A549 (cell line): ENCODE measurements around the gene SPTSSA. TPM values are rescaled to one million over a fixed set of nuclear protein-coding genes. Genes with fewer than 3 reads are reported as not detected.

Experiments
- ATAC-seq, 2 experiments: fragments of 200-7000 bp in 1 of 2; fragments of >200 bp in 1 of 2; cut with Nextera tagmentation in 1 of 2; cut with Tn5 transposase in 1 of 2; 3 replicates each; pipeline versions ENCODE4 v1.8.0 to v1.9.1; 2018 to 2020; ENCODE audit warnings: mild to moderate bottlenecking in 1 of 2, moderate library complexity in 1 of 2
- CTCF ChIA-PET: fragments of 300-600 bp; sonication (Branson Sonifier 250); formaldehyde crosslinking; extraction: SDS; loops from one replicate; lab custom pipeline; 2021; ENCODE audit warnings: antibody characterized with exemption, inconsistent platforms; lab: Yijun Ruan, JAX
- POLR2A ChIA-PET: fragments of 350-600 bp; formaldehyde crosslinking; extraction: SDS; loops from one replicate; lab custom pipeline; 2021; ENCODE audit warnings: antibody characterized with exemption, inconsistent platforms; lab: Yijun Ruan, JAX
- DNase-seq, 2 experiments: peaks; one replicate each; pipeline versions ENCODE4 v3.0.0 to v3.0.0-alpha.2; 2011 to 2016; ENCODE audit warnings: low read depth in 1 of 2, low spot score in 1 of 2
- FAIRE-seq: peaks from 2 replicates; lab custom pipeline; 2011; peaks lifted over from hg19 to GRCh38; lab: Jason Lieb, UNC
- H3K27ac ChIP-seq, 2 experiments: fragments of >200 bp; sonication (Bioruptor Twin); formaldehyde crosslinking; 3 replicates each; pipeline ENCODE4 v1.5.1; 2016 to 2017
- H3K4me1 ChIP-seq: fragments of >200 bp; sonication (Bioruptor Twin); formaldehyde crosslinking; 3 replicates; pipeline ENCODE4 v1.6.1; 2016
- H3K4me2 ChIP-seq: fragments of >200 bp; sonication (Bioruptor Twin); formaldehyde crosslinking; 3 replicates; pipeline ENCODE4 v1.6.1; 2016
- H3K4me3 ChIP-seq: fragments of >200 bp; sonication (Bioruptor Twin); formaldehyde crosslinking; 3 replicates; pipeline ENCODE4 v1.5.1; 2016
- H3K9me3 ChIP-seq: fragments of >200 bp; sonication (Bioruptor Twin); formaldehyde crosslinking; 3 replicates; pipeline ENCODE4 v1.6.1; 2016
- BHLHE40 ChIP-seq: IDR thresholded peaks from 2 replicates; pipeline ENCODE4 v1.6.1; 2012; ENCODE audit warnings: low read depth, low read length, inconsistent platforms
- CEBPB ChIP-seq, 2 experiments: fragments of >200 bp in 1 of 2; sonication (Bioruptor Twin) in 1 of 2; formaldehyde crosslinking in 1 of 2; IDR thresholded peaks; 2 replicates each; pipeline ENCODE4 v1.6.1; 2012 to 2016
- CHD2 ChIP-seq: fragments of 150-350 bp; IDR thresholded peaks from 2 replicates; pipeline ENCODE4 v1.6.1; 2014; ENCODE audit warnings: low read length; ENCODE audit not compliant: partially characterized antibody
- ESRRA ChIP-seq: fragments of 150-350 bp; IDR thresholded peaks from 2 replicates; pipeline ENCODE4 v1.6.1; 2014; ENCODE audit warnings: mild to moderate bottlenecking, low read length, borderline replicate concordance
- FOSB ChIP-seq: fragments of 250-450 bp; sonication (Bioruptor Pico); IDR thresholded peaks from 2 replicates; pipeline ENCODE4 v1.5.0; 2020; ENCODE audit warnings: mild to moderate bottlenecking, moderate library complexity
- FOSL2 ChIP-seq, 2 experiments: fragments of 450-650 bp in 1 of 2; fragments of >200 bp in 1 of 2; sonication (Bioruptor Twin) in 1 of 2; formaldehyde crosslinking; IDR thresholded peaks; 2 replicates each; pipeline versions ENCODE4 v1.5.0 to v1.6.1; 2016 to 2020; ENCODE audit warnings: mild to moderate bottlenecking in 1 of 2, moderate library complexity in 1 of 2
- HOXB13 ChIP-seq: fragments of 250-450 bp; sonication (Bioruptor Pico); IDR thresholded peaks from 2 replicates; pipeline ENCODE4 v1.5.0; 2020; ENCODE audit warnings: low read depth, mild to moderate bottlenecking, moderate library complexity
- MAFK ChIP-seq: fragments of 450-650 bp; IDR thresholded peaks from 2 replicates; pipeline ENCODE4 v1.6.1; 2014; ENCODE audit not compliant: partially characterized antibody
- MAZ ChIP-seq: fragments of 150-350 bp; IDR thresholded peaks from 2 replicates; pipeline ENCODE4 v1.6.1; 2014; ENCODE audit warnings: antibody characterized with exemption, low read depth, low read length, borderline replicate concordance
- MYC ChIP-seq: IDR thresholded peaks from 2 replicates; pipeline ENCODE4 v1.6.1; 2012; ENCODE audit warnings: mild to moderate bottlenecking, inconsistent platforms, low read length, improper control_type of control experiment, borderline replicate concordance
- NFE2L2 ChIP-seq: fragments of 150-350 bp; conservative IDR thresholded peaks from 2 replicates; pipeline ENCODE4 v1.6.1; 2014; ENCODE audit warnings: low read length
- NPAS2 ChIP-seq: fragments of 250-450 bp; sonication (Bioruptor Pico); IDR thresholded peaks from 2 replicates; pipeline ENCODE4 v1.8.0; 2022; ENCODE audit warnings: mild to moderate bottlenecking, moderate library complexity, borderline replicate concordance
- NR3C1 ChIP-seq: fragments of >200 bp; sonication (Bioruptor Twin); formaldehyde crosslinking; IDR thresholded peaks from 3 replicates; pipeline ENCODE4 v1.6.1; 2017
- PHF8 ChIP-seq: fragments of 200-600 bp; sonication (generic); IDR thresholded peaks from 2 replicates; pipeline ENCODE4 v1.6.1; 2016; ENCODE audit warnings: low read depth, mild to moderate bottlenecking, antibody characterized with exemption, moderate library complexity, borderline replicate concordance
- POLR2A ChIP-seq: IDR thresholded peaks from 2 replicates; pipeline ENCODE4 v1.6.1; 2012; ENCODE audit warnings: mild to moderate bottlenecking, low read length
- RCOR1 ChIP-seq: fragments of 150-350 bp; IDR thresholded peaks from 2 replicates; pipeline ENCODE4 v1.6.1; 2014; ENCODE audit warnings: antibody characterized with exemption, low read length, low read depth
- RNF2 ChIP-seq: fragments of 200-600 bp; sonication (generic); IDR thresholded peaks from 2 replicates; pipeline ENCODE4 v1.6.1; 2016; ENCODE audit warnings: low read depth, mild to moderate bottlenecking, antibody characterized with exemption, moderate library complexity, borderline replicate concordance
- SREBF2 ChIP-seq: fragments of 450-650 bp; IDR thresholded peaks from 2 replicates; pipeline ENCODE4 v1.6.1; 2014; ENCODE audit warnings: mild to moderate bottlenecking, moderate library complexity
- ZNF302 ChIP-seq: fragments of 250-450 bp; sonication (Bioruptor Pico); IDR thresholded peaks from 2 replicates; pipeline ENCODE4 v1.9.0; 2021; ENCODE audit warnings: inconsistent platforms, mild to moderate bottlenecking, moderate library complexity
- ZSCAN20 ChIP-seq: fragments of 250-450 bp; sonication (Bioruptor Pico); IDR thresholded peaks from 2 replicates; pipeline ENCODE4 v1.8.0; 2022; ENCODE audit warnings: mild to moderate bottlenecking, moderate library complexity
- WGBS: methylation state at CpG from one replicate; pipeline ENCODE4 v1.1.6; 2017; ENCODE audit errors: missing lambda C conversion rate; 5-methylcytosine and 5-hydroxymethylcytosine counted together
- polyA plus RNA-seq, 4 experiments: library from polyadenylated mRNA; depleted of rRNA in 3 of 4; stranded (reverse); fragments of >200 nt; fragmentation: RNase III in 1 of 4; extraction: RNeasy Plus Mini Kit Qiagen cat#74134 plus additional on column Dnase treatment in 1 of 4; gene quantifications; 2 replicates in 3 of 4; 3 replicates in 1 of 4; pipeline ENCODE4 v1.2.3, GENCODE V29; 2011 to 2017
- TF ChIP-seq, protein P1 (sequence below): IDR thresholded peaks from 2 replicates; pipeline ENCODE4 v1.6.1; 2012; ENCODE audit warnings: low read depth, borderline replicate concordance
- TF ChIP-seq, protein P2 (sequence below): fragments of >200 bp; sonication (Bioruptor Twin); formaldehyde crosslinking; IDR thresholded peaks from 2 replicates; pipeline ENCODE4 v1.6.1; 2016
- TF ChIP-seq, protein P3 (sequence below): fragments of 200-600 bp; sonication (generic); IDR thresholded peaks from 2 replicates; pipeline ENCODE4 v1.6.1; 2016; ENCODE audit warnings: antibody characterized with exemption, mild to moderate bottlenecking, moderate library complexity
- TF ChIP-seq, protein P4 (sequence below): IDR thresholded peaks from 2 replicates; pipeline ENCODE4 v1.6.1; 2012
- TF ChIP-seq, protein P5 (sequence below): fragments of 450-650 bp; IDR thresholded peaks from 2 replicates; pipeline ENCODE4 v1.6.1; 2014; ENCODE audit warnings: antibody characterized with exemption
- TF ChIP-seq, protein P6 (sequence below): fragments of 250-450 bp; sonication (Bioruptor Pico); IDR thresholded peaks from 2 replicates; pipeline ENCODE4 v1.5.0; 2021; ENCODE audit warnings: mild to moderate bottlenecking, moderate library complexity, borderline replicate concordance

Gene SPTSSA
- polyA plus RNA-seq, 2 of the 4 experiments (the other 2 are of a cell fraction): 68.0 to 105 TPM

- TF ChIP-seq RCOR1: no peak
- TF ChIP-seq CHD2: no peak
- TF ChIP-seq NPAS2 (CRISPR knock-in tag): no peak
- no peak for TF ChIP-seq RNF2
- no peak for TF ChIP-seq PHF8
- TF ChIP-seq NR3C1: no peak
Observed at GRCh38 chr14:34439090-34439489, 22.9 kb downstream of the SPTSSA start (continued).

GRCh38 chr14:34438438-34438837, 23.6 kb downstream of the SPTSSA start:
- 93% methylated on average over 4 of the region's 4 CpGs for WGBS
- DNase-seq (no peak), FAIRE-seq (no peak), ATAC-seq (no peak)
- Histone ChIP-seq H3K4me3 (no peak overlapping the region), H3K27ac (peak overlapping the region in 1 of 2 experiments; percentile 77; a peak in 2 of 6 replicates), H3K4me2 (no peak overlapping the region), H3K9me3 (no peaks in the 10 kb centered on the region), H3K4me1 (peaks cover 29% of the 10 kb centered on the region)
- TF ChIP-seq NFE2L2: peak; percentile 45; the same call in 1 of the 2 replicates
- no peak for TF ChIP-seq MAZ
- no peak for TF ChIP-seq PHF8
- no peak for TF ChIP-seq HOXB13 (CRISPR knock-in tag)
- TF ChIP-seq CEBPB (IDR thresholded peaks at IDR 0.05): no peak
- peak; percentile 57 for TF ChIP-seq MAFK
- no peak for TF ChIP-seq MYC
- ChIA-PET CTCF (no interaction called here), POLR2A (no interaction called here)

GRCh38 chr14:34437729-34438080, 24.3 kb downstream of the SPTSSA start:
- WGBS: 77% methylated on average over 3 of the region's 3 CpGs
- ChIA-PET CTCF (interaction anchor here (1.2 kb wide), 1 partner anchor 59 kb away, joined by 3 read pairs; no protein-coding TSS in a partner anchor), POLR2A (no interaction called here)
- no peak for DNase-seq
- no peak for TF ChIP-seq BHLHE40
- no peak for TF ChIP-seq FOSB (CRISPR knock-in tag)
- TF ChIP-seq, protein P1, sequence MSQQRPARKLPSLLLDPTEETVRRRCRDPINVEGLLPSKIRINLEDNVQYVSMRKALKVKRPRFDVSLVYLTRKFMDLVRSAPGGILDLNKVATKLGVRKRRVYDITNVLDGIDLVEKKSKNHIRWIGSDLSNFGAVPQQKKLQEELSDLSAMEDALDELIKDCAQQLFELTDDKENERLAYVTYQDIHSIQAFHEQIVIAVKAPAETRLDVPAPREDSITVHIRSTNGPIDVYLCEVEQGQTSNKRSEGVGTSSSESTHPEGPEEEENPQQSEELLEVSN: no peak
- no peak for TF ChIP-seq CEBPB (IDR thresholded peaks at IDR 0.05)
- TF ChIP-seq SREBF2: no peak
- TF ChIP-seq MAZ: no peak
- no peak for TF ChIP-seq ESRRA
- TF ChIP-seq, protein P2, sequence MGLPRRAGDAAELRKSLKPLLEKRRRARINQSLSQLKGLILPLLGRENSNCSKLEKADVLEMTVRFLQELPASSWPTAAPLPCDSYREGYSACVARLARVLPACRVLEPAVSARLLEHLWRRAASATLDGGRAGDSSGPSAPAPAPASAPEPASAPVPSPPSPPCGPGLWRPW: no peak
- no peak for TF ChIP-seq FOSL2 (IDR thresholded peaks at IDR 0.05)
- TF ChIP-seq FOSL2 (CRISPR knock-in tag; IDR thresholded peaks at IDR 0.05): no peak
- TF ChIP-seq ZSCAN20 (CRISPR knock-in tag): no peak
- TF ChIP-seq, protein P3, sequence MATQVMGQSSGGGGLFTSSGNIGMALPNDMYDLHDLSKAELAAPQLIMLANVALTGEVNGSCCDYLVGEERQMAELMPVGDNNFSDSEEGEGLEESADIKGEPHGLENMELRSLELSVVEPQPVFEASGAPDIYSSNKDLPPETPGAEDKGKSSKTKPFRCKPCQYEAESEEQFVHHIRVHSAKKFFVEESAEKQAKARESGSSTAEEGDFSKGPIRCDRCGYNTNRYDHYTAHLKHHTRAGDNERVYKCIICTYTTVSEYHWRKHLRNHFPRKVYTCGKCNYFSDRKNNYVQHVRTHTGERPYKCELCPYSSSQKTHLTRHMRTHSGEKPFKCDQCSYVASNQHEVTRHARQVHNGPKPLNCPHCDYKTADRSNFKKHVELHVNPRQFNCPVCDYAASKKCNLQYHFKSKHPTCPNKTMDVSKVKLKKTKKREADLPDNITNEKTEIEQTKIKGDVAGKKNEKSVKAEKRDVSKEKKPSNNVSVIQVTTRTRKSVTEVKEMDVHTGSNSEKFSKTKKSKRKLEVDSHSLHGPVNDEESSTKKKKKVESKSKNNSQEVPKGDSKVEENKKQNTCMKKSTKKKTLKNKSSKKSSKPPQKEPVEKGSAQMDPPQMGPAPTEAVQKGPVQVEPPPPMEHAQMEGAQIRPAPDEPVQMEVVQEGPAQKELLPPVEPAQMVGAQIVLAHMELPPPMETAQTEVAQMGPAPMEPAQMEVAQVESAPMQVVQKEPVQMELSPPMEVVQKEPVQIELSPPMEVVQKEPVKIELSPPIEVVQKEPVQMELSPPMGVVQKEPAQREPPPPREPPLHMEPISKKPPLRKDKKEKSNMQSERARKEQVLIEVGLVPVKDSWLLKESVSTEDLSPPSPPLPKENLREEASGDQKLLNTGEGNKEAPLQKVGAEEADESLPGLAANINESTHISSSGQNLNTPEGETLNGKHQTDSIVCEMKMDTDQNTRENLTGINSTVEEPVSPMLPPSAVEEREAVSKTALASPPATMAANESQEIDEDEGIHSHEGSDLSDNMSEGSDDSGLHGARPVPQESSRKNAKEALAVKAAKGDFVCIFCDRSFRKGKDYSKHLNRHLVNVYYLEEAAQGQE: no peak
- TF ChIP-seq, protein P4, sequence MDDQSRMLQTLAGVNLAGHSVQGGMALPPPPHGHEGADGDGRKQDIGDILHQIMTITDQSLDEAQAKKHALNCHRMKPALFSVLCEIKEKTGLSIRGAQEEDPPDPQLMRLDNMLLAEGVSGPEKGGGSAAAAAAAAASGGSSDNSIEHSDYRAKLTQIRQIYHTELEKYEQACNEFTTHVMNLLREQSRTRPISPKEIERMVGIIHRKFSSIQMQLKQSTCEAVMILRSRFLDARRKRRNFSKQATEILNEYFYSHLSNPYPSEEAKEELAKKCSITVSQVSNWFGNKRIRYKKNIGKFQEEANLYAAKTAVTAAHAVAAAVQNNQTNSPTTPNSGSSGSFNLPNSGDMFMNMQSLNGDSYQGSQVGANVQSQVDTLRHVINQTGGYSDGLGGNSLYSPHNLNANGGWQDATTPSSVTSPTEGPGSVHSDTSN: no peak
- no peak for TF ChIP-seq POLR2A
- TF ChIP-seq, protein P5, sequence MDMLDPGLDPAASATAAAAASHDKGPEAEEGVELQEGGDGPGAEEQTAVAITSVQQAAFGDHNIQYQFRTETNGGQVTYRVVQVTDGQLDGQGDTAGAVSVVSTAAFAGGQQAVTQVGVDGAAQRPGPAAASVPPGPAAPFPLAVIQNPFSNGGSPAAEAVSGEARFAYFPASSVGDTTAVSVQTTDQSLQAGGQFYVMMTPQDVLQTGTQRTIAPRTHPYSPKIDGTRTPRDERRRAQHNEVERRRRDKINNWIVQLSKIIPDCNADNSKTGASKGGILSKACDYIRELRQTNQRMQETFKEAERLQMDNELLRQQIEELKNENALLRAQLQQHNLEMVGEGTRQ: no peak
- no peak for TF ChIP-seq NPAS2 (CRISPR knock-in tag)
- no peak for TF ChIP-seq PHF8
- TF ChIP-seq, protein P6, sequence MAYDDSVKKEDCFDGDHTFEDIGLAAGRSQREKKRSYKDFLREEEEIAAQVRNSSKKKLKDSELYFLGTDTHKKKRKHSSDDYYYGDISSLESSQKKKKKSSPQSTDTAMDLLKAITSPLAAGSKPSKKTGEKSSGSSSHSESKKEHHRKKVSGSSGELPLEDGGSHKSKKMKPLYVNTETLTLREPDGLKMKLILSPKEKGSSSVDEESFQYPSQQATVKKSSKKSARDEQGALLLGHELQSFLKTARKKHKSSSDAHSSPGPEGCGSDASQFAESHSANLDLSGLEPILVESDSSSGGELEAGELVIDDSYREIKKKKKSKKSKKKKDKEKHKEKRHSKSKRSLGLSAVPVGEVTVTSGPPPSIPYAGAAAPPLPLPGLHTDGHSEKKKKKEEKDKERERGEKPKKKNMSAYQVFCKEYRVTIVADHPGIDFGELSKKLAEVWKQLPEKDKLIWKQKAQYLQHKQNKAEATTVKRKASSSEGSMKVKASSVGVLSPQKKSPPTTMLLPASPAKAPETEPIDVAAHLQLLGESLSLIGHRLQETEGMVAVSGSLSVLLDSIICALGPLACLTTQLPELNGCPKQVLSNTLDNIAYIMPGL (CRISPR knock-in tag): no peak
- no peak for TF ChIP-seq ZNF302 (CRISPR knock-in tag)
- H3K27ac ChIP-seq: peak overlapping the region in 1 of 2 experiments; percentile 77; a peak in 3 of 6 replicates
- peak overlapping the region; percentile 44 for H3K4me2 ChIP-seq
- H3K4me3 ChIP-seq: no peak overlapping the region
- no peaks in the 10 kb centered on the region for H3K9me3 ChIP-seq
- peaks cover 30% of the 10 kb centered on the region for H3K4me1 ChIP-seq
- no peak for ATAC-seq
- no peak for FAIRE-seq
